PC-9 (cell line): Measurements from ENCODE around the gene MMP17.

Experiments used
- CTCF ChIP-seq: fragments of 200-600 bp; sonication (generic); conservative IDR thresholded peaks from 2 replicates; pipeline ENCODE4 v1.6.1; 2017; ENCODE audit warnings: mixed run types, antibody characterized with exemption, mild to moderate bottlenecking, moderate library complexity
- EZH2 ChIP-seq: fragments of 200-600 bp; sonication (generic); IDR thresholded peaks from 2 replicates; pipeline ENCODE4 v1.8.0; 2017; ENCODE audit warnings: antibody characterized with exemption, low read depth

- TF ChIP-seq CTCF: no peak
- TF ChIP-seq EZH2: no peak
Measured at GRCh38 chr12:131786331-131786730, 41.9 kb upstream of the MMP17 start.
